A673 (cell line): ENCODE measurements around the gene DUSP5. TPM values are rescaled to one million over a fixed set of nuclear protein-coding genes. Genes with fewer than 3 reads are reported as not detected.

ENCODE experiments used
- BruUV-seq: library from RNA; stranded (reverse); fragments of 400-500 nt; replicated peaks from 2 replicates; lab custom pipeline; 2021; lab: Mats Ljungman, UMichigan
- CTCF ChIA-PET: fragments of 300-600 bp; sonication (Branson Sonifier 250); formaldehyde crosslinking; loops from one replicate; lab custom pipeline; 2022; ENCODE audit warnings: antibody characterized with exemption; lab: Charles Lee
- POLR2A ChIA-PET: fragments of 300-600 bp; sonication (Branson Sonifier 250); formaldehyde crosslinking; loops from one replicate; lab custom pipeline; 2022; ENCODE audit warnings: antibody characterized with exemption; ENCODE audit not compliant: low non-redundant PET; lab: Charles Lee
- DNase-seq: peaks from one replicate; pipeline ENCODE4 v3.0.0-alpha.2; 2015; ENCODE audit warnings: low spot score
- H3K27ac ChIP-seq: fragments of 200-600 bp; sonication (generic); 2 replicates; pipeline ENCODE4 v1.5.1; 2016; ENCODE audit warnings: mixed run types, low read depth, mild to moderate bottlenecking, mixed read lengths, antibody characterized with exemption, low read length; ENCODE audit not compliant: poor library complexity, severe bottlenecking
- H3K27me3 ChIP-seq: fragments of 200-600 bp; sonication (generic); replicated peaks from 2 replicates; pipeline ENCODE4 v1.6.1; 2017; ENCODE audit warnings: mixed run types, low read depth, mild to moderate bottlenecking, mixed read lengths, antibody characterized with exemption, low read length; ENCODE audit not compliant: insufficient read depth, poor library complexity
- H3K36me3 ChIP-seq: fragments of 200-600 bp; sonication (generic); 2 replicates; pipeline ENCODE4 v1.6.1; 2016; ENCODE audit warnings: mixed run types, mild to moderate bottlenecking, mixed read lengths, antibody characterized with exemption, low read length; ENCODE audit not compliant: insufficient read depth, poor library complexity, severe bottlenecking
- H3K4me1 ChIP-seq: fragments of 200-600 bp; sonication (generic); 2 replicates; pipeline ENCODE4 v1.6.1; 2017; ENCODE audit warnings: mixed run types, mild to moderate bottlenecking, mixed read lengths, antibody characterized with exemption, low read length; ENCODE audit not compliant: insufficient read depth, poor library complexity, severe bottlenecking
- H3K4me3 ChIP-seq: fragments of 200-600 bp; sonication (generic); 2 replicates; pipeline ENCODE4 v1.5.1; 2016; ENCODE audit warnings: low read depth, mixed run types, mild to moderate bottlenecking, mixed read lengths, low read length; ENCODE audit not compliant: poor library complexity, severe bottlenecking
- H3K9me3 ChIP-seq: fragments of 200-600 bp; sonication (generic); 2 replicates; pipeline ENCODE4 v1.6.1; 2016; ENCODE audit warnings: mixed run types, low read depth, mild to moderate bottlenecking, mixed read lengths, antibody characterized with exemption, low read length; ENCODE audit not compliant: poor library complexity, severe bottlenecking
- CTCF ChIP-seq: fragments of 300-800, 200-600 bp; sonication (generic); conservative IDR thresholded peaks from 2 replicates; pipeline ENCODE4 v1.5.1; 2017; ENCODE audit warnings: low read depth, mild to moderate bottlenecking, antibody characterized with exemption, low read length, moderate library complexity, mixed read lengths
- EZH2 ChIP-seq: fragments of 200-600 bp; sonication (generic); IDR thresholded peaks from 2 replicates; pipeline ENCODE4 v1.6.1; 2017; ENCODE audit warnings: borderline replicate concordance, low read depth, mild to moderate bottlenecking, mixed read lengths, antibody characterized with exemption, low read length; ENCODE audit not compliant: poor library complexity, severe bottlenecking
- intact Hi-C: fragments of 100-400 bp; cut with micrococcal nuclease; formaldehyde crosslinking; loops from one replicate; pipeline ENCODE4 v1.10.0; 2022; ENCODE audit not compliant: unreplicated experiment
- total RNA-seq: library from RNA; stranded (reverse); gene quantifications from 2 replicates; pipeline ENCODE4 v1.2.3, GENCODE V29; 2021

Gene DUSP5
- total RNA-seq, 1 experiment from 2014 or later: 29.3 TPM

- Histone ChIP-seq H3K27me3 (no peaks in the 10 kb centered on the region), H3K9me3 (no peaks in the 10 kb centered on the region), H3K27ac (no peak overlapping the region), H3K4me1 (no peaks in the 10 kb centered on the region), H3K4me3 (no peak overlapping the region), H3K36me3 (no peaks in the 10 kb centered on the region)
- TF ChIP-seq CTCF (no peak), EZH2 (no peak)
- POLR2A ChIA-PET: no interaction called here
- DNase-seq: no peak
- intact Hi-C loops: no loop called here
- CTCF ChIA-PET: no interaction called here
- BruUV-seq: no TSS peak
These were observed 21.8 kb upstream of the DUSP5 start for GRCh38 chr10:110475722-110476515.

DNA sequence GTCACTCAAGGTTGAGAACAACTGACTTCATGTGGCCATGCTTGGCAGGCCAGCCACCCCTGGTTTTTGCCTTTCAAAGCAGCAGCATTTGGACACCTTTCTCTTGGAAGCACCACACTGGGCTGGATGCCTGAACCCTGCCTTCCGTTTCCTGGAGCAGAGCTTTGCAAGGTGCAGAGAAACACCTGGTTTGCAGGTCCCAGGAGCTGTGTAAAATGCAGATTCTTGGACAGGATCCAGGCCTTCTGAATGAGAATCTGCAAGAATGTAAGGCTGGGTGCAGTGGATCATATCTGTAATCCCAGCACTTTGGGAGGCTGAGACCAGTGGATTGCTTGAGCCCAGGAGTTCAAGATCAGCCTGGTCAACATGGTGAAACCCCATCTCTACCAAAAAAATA lies 18.0 kb upstream of the DUSP5 start:
- Histone ChIP-seq H3K9me3 (no peaks in the 10 kb centered on the region), H3K27me3 (no peaks in the 10 kb centered on the region), H3K4me1 (no peaks in the 10 kb centered on the region), H3K4me3 (no peak overlapping the region), H3K27ac (no peak overlapping the region), H3K36me3 (no peaks in the 10 kb centered on the region)
- ChIA-PET CTCF (no interaction called here), POLR2A (no interaction called here)
- TF ChIP-seq EZH2: no peak
- TF ChIP-seq CTCF: no peak
- no peak for DNase-seq
- intact Hi-C loops: no loop called here
- no TSS peak for BruUV-seq

- CTCF ChIA-PET: no interaction called here
- no TSS peak for BruUV-seq
- no peak for TF ChIP-seq CTCF
- no peak for TF ChIP-seq EZH2
- Histone ChIP-seq H3K4me3 (no peak overlapping the region), H3K27ac (no peak overlapping the region), H3K36me3 (no peaks in the 10 kb centered on the region), H3K4me1 (no peaks in the 10 kb centered on the region), H3K27me3 (no peaks in the 10 kb centered on the region), H3K9me3 (no peaks in the 10 kb centered on the region)
- POLR2A ChIA-PET: no interaction called here
- DNase-seq: no peak
- intact Hi-C loops: no loop called here
These were observed 17.3 kb upstream of the DUSP5 start for GRCh38 chr10:110480387-110480786.
